GM06990 (cell line): ENCODE data around the gene TNFRSF13B.
"Not testable (repeated sequence)": the region's sequence is repeated elsewhere in the genome, so short reads cannot be mapped to it uniquely, and the experiment has no call there.

ENCODE experiments used
- DNase-seq: peaks from one replicate; pipeline ENCODE4 v3.0.0-alpha.2; 2011; ENCODE audit not compliant: insufficient read length; ENCODE audit errors: extremely low read depth
- H3K27me3 ChIP-seq: replicated peaks from 2 replicates; pipeline ENCODE4 v1.6.0; 2011; ENCODE audit warnings: low read length; ENCODE audit not compliant: control insufficient read depth, insufficient read depth
- H3K36me3 ChIP-seq: 2 replicates; pipeline ENCODE4 v1.5.1; 2011; ENCODE audit warnings: low read length; ENCODE audit not compliant: control insufficient read depth, insufficient read depth
- H3K4me3 ChIP-seq: replicated peaks from 2 replicates; pipeline ENCODE4 v1.5.1; 2011; ENCODE audit warnings: low read depth, mild to moderate bottlenecking, control low read depth, low read length
- TF ChIP-seq, protein P1 (sequence below): IDR thresholded peaks from 2 replicates; pipeline ENCODE4 v1.5.1; 2011; ENCODE audit warnings: low read length, control low read depth, mild to moderate bottlenecking, inconsistent platforms; ENCODE audit not compliant: insufficient read depth, poor library complexity, severe bottlenecking

Gene TNFRSF13B

DNA sequence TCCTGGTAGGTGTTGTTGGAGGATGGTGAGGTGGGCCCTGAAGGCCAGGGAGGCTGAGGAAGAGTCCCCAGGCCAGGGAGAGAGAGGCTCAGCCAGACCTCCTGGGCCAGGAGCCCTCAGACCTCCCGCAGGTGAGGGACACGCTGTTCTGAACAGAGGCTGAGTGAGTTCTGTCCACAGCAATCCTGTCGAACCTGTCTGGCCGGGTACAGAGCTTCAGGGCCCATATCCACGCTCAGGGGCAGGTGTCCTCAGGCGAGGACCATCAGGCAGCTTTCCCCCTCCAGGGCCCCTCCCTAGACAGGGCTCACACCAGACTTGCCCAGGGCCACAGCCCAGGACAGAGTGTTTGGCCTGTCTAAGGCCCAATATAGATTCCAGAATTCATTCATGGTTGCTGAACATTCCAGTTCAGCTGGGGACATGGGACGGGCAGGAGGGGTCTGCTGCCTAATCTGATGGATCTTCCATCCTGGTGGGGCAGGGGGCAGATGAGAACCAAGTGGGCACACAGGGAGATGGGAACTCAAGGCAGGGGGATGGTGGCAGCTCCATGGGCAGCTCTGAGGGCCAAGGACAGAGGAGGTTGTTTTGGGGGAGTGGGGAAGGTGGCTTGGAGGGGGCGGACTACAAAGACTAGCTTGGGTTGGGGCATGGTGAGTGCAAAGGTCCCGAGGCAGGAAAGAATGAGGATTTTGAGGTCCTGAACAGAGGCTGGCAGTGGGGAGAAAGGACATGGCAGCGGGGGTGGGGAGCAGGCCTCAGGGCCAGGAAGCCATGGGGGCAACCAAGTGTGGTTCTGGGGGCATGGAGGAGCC, 46.9 kb upstream of the TNFRSF13B start:
- DNase-seq, result no peak
- H3K4me3 ChIP-seq, result no peak overlapping the region

DNA sequence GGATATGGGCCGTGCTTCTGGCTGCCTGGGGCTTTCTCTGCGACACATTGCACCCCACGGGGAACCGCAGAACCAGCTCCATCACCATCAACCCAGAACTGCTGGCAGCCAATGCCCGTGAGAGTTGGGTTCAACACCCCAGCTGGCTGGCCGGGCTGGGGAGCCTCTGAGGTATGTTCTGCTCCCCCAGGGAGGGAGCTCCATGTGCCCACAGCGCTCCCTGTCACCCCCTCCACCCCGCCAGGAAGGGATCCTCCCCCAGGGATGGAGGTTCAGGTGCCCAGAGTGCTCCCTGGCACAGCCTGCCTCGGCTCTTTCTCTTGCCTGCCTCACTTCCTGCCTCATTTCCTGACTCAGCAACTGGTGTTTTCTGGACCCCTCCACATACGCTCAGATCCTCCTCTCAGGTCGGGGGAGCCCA, 46.1 kb upstream of the TNFRSF13B start:
- Histone ChIP-seq H3K27me3 (no peaks in the 10 kb centered on the region; the same call in 1 of the 2 replicates), H3K4me3 (no peak overlapping the region), H3K36me3 (no peaks in the 10 kb centered on the region)
- TF ChIP-seq, protein P1, sequence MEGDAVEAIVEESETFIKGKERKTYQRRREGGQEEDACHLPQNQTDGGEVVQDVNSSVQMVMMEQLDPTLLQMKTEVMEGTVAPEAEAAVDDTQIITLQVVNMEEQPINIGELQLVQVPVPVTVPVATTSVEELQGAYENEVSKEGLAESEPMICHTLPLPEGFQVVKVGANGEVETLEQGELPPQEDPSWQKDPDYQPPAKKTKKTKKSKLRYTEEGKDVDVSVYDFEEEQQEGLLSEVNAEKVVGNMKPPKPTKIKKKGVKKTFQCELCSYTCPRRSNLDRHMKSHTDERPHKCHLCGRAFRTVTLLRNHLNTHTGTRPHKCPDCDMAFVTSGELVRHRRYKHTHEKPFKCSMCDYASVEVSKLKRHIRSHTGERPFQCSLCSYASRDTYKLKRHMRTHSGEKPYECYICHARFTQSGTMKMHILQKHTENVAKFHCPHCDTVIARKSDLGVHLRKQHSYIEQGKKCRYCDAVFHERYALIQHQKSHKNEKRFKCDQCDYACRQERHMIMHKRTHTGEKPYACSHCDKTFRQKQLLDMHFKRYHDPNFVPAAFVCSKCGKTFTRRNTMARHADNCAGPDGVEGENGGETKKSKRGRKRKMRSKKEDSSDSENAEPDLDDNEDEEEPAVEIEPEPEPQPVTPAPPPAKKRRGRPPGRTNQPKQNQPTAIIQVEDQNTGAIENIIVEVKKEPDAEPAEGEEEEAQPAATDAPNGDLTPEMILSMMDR, result no peak
- no peak for DNase-seq

More for the DNA sequence above, 46.9 kb upstream of the TNFRSF13B start:
- Histone ChIP-seq H3K36me3 (no peaks in the 10 kb centered on the region), H3K27me3 (no peaks in the 10 kb centered on the region; the same call in 1 of the 2 replicates)
- TF ChIP-seq, protein P1, result no peak

DNA sequence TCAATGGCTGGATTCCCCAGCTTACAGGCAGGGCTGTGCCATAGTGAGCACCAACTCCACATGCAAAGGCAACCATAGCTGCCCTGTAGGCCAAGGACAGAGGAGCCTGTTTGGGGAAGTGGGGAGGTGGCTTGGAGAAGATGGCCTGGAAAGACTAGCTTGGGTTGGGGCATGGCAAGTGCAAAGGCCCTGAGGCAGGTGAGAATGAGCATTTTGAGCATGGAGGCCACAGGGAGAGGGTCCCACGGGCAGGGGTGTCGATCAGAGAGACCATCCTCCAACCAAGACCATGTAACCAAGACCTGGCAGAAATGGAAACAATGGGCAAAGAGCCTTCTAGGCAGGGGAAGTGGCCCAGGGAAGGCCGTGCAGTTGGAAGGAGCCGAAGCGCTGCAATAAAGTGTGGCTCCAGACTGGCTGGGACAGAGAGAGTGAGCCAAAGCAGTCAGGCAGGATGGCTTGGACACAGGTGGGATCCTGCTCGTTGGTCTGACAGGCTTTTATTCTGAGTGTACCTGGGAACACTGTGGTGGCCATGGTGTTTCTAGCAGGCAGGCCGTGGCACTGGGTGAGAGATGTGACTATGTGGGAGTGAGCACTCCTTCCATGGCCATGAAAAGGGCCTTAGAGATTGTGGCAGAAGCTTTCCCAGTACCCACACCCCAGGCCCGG, 45.6 kb upstream of the TNFRSF13B start:
- Histone ChIP-seq H3K27me3 (no peaks in the 10 kb centered on the region; the same call in 1 of the 2 replicates), H3K4me3 (no peak overlapping the region), H3K36me3 (no peaks in the 10 kb centered on the region)
- DNase-seq, result no peak
- TF ChIP-seq, protein P1, result no peak

DNA sequence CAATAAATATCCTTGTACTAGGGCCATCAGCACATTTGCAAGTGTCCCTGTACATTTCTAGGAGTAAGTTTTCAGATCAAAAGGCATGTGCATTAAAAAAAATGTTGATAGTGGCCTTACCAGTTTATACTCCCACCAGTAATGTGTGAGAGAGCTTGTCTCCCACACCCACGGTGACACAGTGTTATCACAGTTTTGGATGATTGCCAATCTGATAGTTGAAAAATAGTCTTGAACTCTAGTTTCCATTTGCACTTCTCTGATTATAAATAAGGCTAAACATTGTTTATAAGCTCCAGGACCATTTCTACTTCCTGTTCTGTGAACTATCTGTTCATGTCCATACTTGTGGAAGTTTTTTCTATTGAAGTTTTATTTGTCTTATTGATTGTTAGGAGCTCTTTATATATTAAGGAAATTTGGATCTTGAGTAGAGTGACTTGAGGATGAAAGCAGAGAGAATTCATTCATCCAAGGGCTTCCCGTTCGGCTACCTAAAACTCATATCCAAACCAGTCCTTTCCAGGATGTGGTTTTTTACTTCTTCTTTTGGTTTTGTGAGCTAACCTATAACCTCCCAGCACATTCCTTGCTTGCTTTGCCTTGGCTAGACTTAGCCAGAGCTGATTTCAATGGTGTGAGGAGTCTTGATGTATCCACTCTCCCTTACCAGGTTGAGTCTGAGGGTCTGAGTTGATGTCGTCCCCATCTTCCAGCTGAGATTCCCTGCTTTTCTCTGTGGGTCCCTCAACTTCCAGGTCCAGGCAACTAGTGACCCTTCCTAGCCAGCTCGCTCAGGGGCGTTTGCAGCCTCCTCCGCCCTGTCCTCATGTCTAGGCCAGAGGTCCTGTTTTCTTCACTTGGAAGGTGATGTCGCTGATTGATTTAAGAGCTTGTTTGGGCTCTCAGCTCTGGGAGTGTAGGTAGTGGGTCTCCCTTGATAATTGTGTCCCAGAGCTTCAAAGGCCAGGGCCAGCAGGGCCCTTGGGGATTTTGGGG, 44.6 kb upstream of the TNFRSF13B start:
- not testable (repeated sequence) for H3K27me3 ChIP-seq, H3K4me3 ChIP-seq, H3K36me3 ChIP-seq, DNase-seq

DNA sequence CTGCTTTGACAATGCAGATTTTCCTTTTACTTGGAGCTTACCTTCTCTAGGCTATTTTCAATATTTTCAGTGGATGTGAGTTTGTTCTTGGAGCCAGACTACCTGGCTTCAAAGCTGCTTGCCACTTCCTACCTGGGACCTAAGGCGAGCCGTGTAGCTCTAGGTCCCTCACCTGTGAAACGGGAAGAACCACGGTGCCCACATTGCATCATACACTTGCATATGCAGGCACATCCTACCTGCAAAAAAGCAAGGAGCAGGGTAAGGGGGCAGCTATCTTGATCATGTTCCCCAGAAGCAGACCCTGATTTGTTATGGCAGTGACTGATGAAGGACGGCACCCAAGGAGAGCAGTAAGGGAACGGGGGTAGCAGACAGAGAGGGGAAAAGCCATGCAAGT, 43.3 kb upstream of the TNFRSF13B start:
- Histone ChIP-seq H3K27me3 (no peaks in the 10 kb centered on the region), H3K36me3 (no peaks in the 10 kb centered on the region), H3K4me3 (no peak overlapping the region)
- TF ChIP-seq, protein P1, result no peak
- DNase-seq, result no peak

DNA sequence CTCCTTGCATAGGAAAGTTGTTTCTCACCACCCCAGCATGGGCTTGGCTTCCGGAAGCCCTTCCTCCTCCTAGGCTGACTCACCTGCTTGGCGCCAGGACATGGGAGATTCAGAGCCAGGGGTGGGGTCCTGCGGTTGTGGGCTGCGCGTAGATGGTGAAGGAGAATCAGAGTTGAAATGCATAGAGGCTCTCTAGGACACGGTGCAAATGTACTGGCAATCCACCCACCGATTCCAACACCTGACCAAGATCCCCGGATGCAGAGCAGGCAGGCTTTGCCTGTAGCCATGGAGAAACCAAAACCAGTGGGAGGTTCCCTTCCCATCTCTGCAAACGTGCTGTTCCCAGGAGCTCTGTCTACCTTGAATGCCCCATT, 42.8 kb upstream of the TNFRSF13B start:
- DNase-seq, H3K36me3 ChIP-seq, H3K4me3 ChIP-seq, H3K27me3 ChIP-seq: not testable (repeated sequence)

DNA sequence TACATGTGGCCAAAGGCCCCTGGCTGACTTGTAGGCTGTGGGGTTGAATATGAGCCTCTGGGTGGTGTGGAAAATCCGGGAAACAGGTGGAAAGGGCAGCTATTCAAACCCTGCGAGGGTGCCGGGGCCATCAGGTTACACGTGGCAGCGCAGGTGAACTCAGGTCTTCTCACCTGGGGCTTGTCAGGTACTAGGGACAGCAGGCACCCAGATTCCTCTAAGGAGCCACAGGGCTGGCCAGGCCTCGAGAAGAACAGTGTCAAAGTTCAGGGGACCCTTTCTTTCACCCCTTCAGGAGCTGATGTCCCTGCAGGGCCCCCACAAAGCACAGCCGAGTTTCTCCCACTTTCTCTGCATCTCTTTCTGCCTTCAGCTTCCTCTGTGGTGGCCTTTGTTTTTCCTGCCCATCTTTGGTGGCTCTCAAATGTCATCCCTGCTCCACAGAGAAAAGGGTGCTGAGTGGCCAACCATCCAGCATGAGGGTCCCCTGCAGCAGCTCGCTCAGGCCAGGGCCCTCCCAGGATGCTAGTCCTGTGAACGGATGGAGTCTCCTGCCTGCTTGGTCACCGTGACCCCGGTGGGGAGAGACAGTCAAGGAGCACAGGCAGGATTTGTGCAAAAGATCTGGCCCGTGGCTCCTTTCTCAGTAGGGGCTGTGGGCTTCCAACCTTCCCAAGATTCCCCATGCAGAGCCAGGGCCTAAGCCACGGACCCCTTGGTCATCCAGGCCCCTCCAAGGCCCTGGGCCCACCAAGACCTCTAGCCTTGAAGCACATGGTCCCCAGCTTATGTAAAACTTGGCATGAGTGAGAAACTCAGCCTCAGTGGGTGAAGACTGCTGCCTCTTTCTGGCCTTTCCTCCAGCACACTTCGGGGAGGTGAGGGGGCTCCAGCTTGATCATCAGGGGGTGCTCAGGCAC, 42.2 kb upstream of the TNFRSF13B start:
- not testable (repeated sequence) for H3K36me3 ChIP-seq, H3K27me3 ChIP-seq, DNase-seq, H3K4me3 ChIP-seq

DNA sequence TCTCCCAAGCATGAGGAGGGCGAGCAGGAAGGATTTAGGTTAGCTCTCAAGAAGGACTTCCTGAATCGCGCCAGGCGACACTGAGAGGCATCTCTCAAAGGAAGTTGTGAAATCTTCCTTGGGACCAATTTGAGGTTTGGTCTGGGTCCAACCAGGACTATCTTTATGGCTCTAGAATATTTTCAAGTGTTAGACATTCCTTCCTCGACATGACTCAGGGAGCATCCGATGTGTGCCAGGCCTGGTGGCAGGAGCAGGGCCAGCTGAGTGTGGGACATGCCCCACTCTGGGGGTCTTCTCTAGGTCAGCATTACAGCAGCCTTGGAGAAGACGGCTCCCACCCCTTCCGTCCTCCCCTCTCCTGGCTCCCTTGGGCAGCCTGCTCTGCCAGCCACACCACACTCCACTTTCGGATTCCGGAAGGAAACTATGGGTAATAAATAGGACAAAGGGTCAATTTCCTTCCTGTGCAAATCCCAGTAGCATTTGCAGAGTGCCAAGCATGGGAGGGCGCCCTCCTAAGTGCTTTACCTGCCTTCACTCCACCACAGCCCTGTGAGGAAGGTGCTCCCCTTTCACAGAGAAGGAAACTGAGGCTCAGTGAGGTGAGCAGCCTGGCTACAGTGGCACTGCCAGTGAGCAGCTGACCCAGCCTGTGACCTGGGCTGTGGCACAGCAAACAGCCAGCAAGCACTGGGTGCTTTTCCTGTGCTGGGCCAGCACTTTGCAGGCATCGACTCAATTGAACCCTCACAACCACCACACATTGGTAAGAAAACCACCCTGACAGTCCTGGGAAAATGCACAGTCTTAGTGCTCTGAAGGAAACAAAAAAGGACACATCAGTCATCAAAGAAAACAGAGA, 39.4 kb upstream of the TNFRSF13B start:
- not testable (repeated sequence) for H3K27me3 ChIP-seq

More for the DNA sequence above, 39.4 kb upstream of the TNFRSF13B start:
- not testable (repeated sequence) for DNase-seq, H3K36me3 ChIP-seq, H3K4me3 ChIP-seq
